Measurements from ENCODE around the gene RIMS1. TPM values are rescaled to one million over a fixed set of nuclear protein-coding genes. Genes with fewer than 3 reads are reported as not detected.
A peak's percentile ranks its signal among the peaks of the same experiment; 100 is the strongest.

RIMS1 gene
- total RNA-seq, 1 experiment from 2014 or later, result 0.57 TPM

GRCh38 chr6:71855406-71855805, 30.9 kb upstream of the RIMS1 start:
- Mint-ChIP-seq H3K27ac (ENCODE audit: unreplicated experiment) (no peak overlapping the region), H3K4me3 (ENCODE audit: low read depth, unreplicated experiment) (no peak overlapping the region), H3K36me3 (ENCODE audit: insufficient read depth, unreplicated experiment) (no peaks in the 10 kb centered on the region), H3K4me1 (ENCODE audit: low read depth, unreplicated experiment) (no peaks in the 10 kb centered on the region), H3K9me3 (ENCODE audit: low read depth, unreplicated experiment) (no peaks in the 10 kb centered on the region), H3K27me3 (ENCODE audit: unreplicated experiment) (no peaks in the 10 kb centered on the region)
- CTCF ChIA-PET, result no interaction called here
- BruUV-seq (replicated peaks), result no TSS peak
- no peak for TF ChIP-seq CTCF (IDR thresholded peaks at IDR 0.05; ENCODE audit: unreplicated experiment)
- intact Hi-C loops (cut with micrococcal nuclease; ENCODE audit: unreplicated experiment), result loop anchor here (2.0 to 10.0 kb wide), 2 partner anchors 189 to 229 kb away; no protein-coding TSS in a partner anchor
- no peak for DNase-seq

- Mint-ChIP-seq H3K36me3 (ENCODE audit: insufficient read depth, unreplicated experiment) (no peaks in the 10 kb centered on the region), H3K4me1 (ENCODE audit: low read depth, unreplicated experiment) (no peaks in the 10 kb centered on the region), H3K9me3 (ENCODE audit: low read depth, unreplicated experiment) (peaks cover 3% of the 10 kb centered on the region), H3K27me3 (ENCODE audit: unreplicated experiment) (no peaks in the 10 kb centered on the region), H3K4me3 (ENCODE audit: low read depth, unreplicated experiment) (no peak overlapping the region), H3K27ac (ENCODE audit: unreplicated experiment) (no peak overlapping the region)
- DNase-seq, result no peak
- TF ChIP-seq CTCF (IDR thresholded peaks at IDR 0.05; ENCODE audit: unreplicated experiment), result no peak
- BruUV-seq (replicated peaks), result no TSS peak
- intact Hi-C loops (cut with micrococcal nuclease; ENCODE audit: unreplicated experiment), result no loop called here
- CTCF ChIA-PET, result interaction anchor here (0.6 kb wide), 1 partner anchor 429 kb away, joined by 3 read pairs; no protein-coding TSS in a partner anchor
Measured at GRCh38 chr6:71879016-71879415, 7.3 kb upstream of the RIMS1 start.

- CTCF ChIA-PET, result no interaction called here
- peaks cover 51% of the 10 kb centered on the region for H3K27me3 Mint-ChIP-seq (ENCODE audit: unreplicated experiment)
- H3K9me3 Mint-ChIP-seq (ENCODE audit: low read depth, unreplicated experiment), result no peaks in the 10 kb centered on the region
- H3K36me3 Mint-ChIP-seq (ENCODE audit: insufficient read depth, unreplicated experiment), result peaks cover 9% of the 10 kb centered on the region
- intact Hi-C loops (cut with micrococcal nuclease; ENCODE audit: unreplicated experiment), result no loop called here
- no peak for TF ChIP-seq CTCF (IDR thresholded peaks at IDR 0.05; ENCODE audit: unreplicated experiment)
- BruUV-seq (replicated peaks), result no TSS peak
- no peak overlapping the region for H3K27ac Mint-ChIP-seq (ENCODE audit: unreplicated experiment)
- peak overlapping the region; percentile 69 for H3K4me3 Mint-ChIP-seq (ENCODE audit: low read depth, unreplicated experiment)
- no peak for DNase-seq
- H3K4me1 Mint-ChIP-seq (ENCODE audit: low read depth, unreplicated experiment), result peaks cover 15% of the 10 kb centered on the region
Measured at GRCh38 chr6:71887006-71887743, 825 bp downstream of the RIMS1 start.

- BruUV-seq (replicated peaks), result no TSS peak
- intact Hi-C loops (cut with micrococcal nuclease; ENCODE audit: unreplicated experiment), result no loop called here
- Mint-ChIP-seq H3K27ac (ENCODE audit: unreplicated experiment) (no peak overlapping the region), H3K4me1 (ENCODE audit: low read depth, unreplicated experiment) (peaks cover 15% of the 10 kb centered on the region), H3K9me3 (ENCODE audit: low read depth, unreplicated experiment) (no peaks in the 10 kb centered on the region), H3K4me3 (ENCODE audit: low read depth, unreplicated experiment) (peak overlapping the region; percentile 69), H3K27me3 (ENCODE audit: unreplicated experiment) (peaks cover 51% of the 10 kb centered on the region), H3K36me3 (ENCODE audit: insufficient read depth, unreplicated experiment) (peaks cover 9% of the 10 kb centered on the region)
- no peak for TF ChIP-seq CTCF (IDR thresholded peaks at IDR 0.05; ENCODE audit: unreplicated experiment)
- no peak for DNase-seq
- CTCF ChIA-PET, result no interaction called here
Measured at GRCh38 chr6:71887744-71888230, 1.4 kb downstream of the RIMS1 start.
